H9 (cell line): Measurements from ENCODE around the gene RABGAP1. TPM values are rescaled to one million over a fixed set of nuclear protein-coding genes. Genes with fewer than 3 reads are reported as not detected.

Experiments
- DNase-seq: peaks from one replicate; pipeline ENCODE4 v3.0.0-alpha.2; 2017
- H2AFZ ChIP-seq: one replicate; pipeline ENCODE4 v1.6.1; 2013; ENCODE audit warnings: mild to moderate bottlenecking, low read length, control low read depth, moderate library complexity
- H2AK5ac ChIP-seq: 2 replicates; pipeline ENCODE4 v1.6.1; 2013; ENCODE audit warnings: low read length, control low read depth, mixed read lengths; ENCODE audit not compliant: insufficient read length
- H2BK120ac ChIP-seq: one replicate; pipeline ENCODE4 v1.6.1; 2013; ENCODE audit warnings: low read depth, mild to moderate bottlenecking, low read length, control low read depth, inconsistent platforms; ENCODE audit not compliant: poor library complexity, severe bottlenecking
- H2BK12ac ChIP-seq: 2 replicates; pipeline ENCODE4 v1.6.1; 2013; ENCODE audit warnings: low read length, control low read depth, mixed read lengths, low read depth; ENCODE audit not compliant: insufficient read length
- H2BK15ac ChIP-seq: 2 replicates; pipeline ENCODE4 v1.6.1; 2013; ENCODE audit warnings: low read depth, low read length, control low read depth
- H2BK20ac ChIP-seq: one replicate; pipeline ENCODE4 v1.6.1; 2013; ENCODE audit warnings: low read depth, mild to moderate bottlenecking, low read length, control low read depth, inconsistent platforms; ENCODE audit not compliant: poor library complexity, severe bottlenecking
- H2BK5ac ChIP-seq: 2 replicates; pipeline ENCODE4 v1.6.1; 2013; ENCODE audit warnings: low read length, control low read depth, mixed read lengths; ENCODE audit not compliant: insufficient read length
- H3K14ac ChIP-seq: 2 replicates; pipeline ENCODE4 v1.6.1; 2013; ENCODE audit warnings: low read length, control low read depth; ENCODE audit not compliant: insufficient read depth
- H3K18ac ChIP-seq: 2 replicates; pipeline ENCODE4 v1.6.1; 2013; ENCODE audit warnings: low read depth, mild to moderate bottlenecking, mixed read lengths, low read length, control low read depth; ENCODE audit not compliant: insufficient read length
- H3K23ac ChIP-seq: 2 replicates; pipeline ENCODE4 v1.6.1; 2013; ENCODE audit warnings: low read length, control low read depth, mixed read lengths, low read depth; ENCODE audit not compliant: insufficient read length
- H3K23me2 ChIP-seq: 2 replicates; pipeline ENCODE4 v1.6.1; 2013; ENCODE audit warnings: low read depth, mild to moderate bottlenecking, mixed read lengths, low read length, control low read depth; ENCODE audit not compliant: insufficient read length, poor library complexity, severe bottlenecking
- H3K27ac ChIP-seq: 2 replicates; pipeline ENCODE4 v1.5.1; 2013; ENCODE audit warnings: low read length, control low read depth, mixed read lengths, low read depth; ENCODE audit not compliant: insufficient read length
- H3K27me3 ChIP-seq: 2 replicates; pipeline ENCODE4 v1.6.1; 2013; ENCODE audit warnings: low read length, control low read depth, inconsistent platforms; ENCODE audit not compliant: insufficient read depth
- H3K4ac ChIP-seq: 2 replicates; pipeline ENCODE4 v1.6.1; 2013; ENCODE audit warnings: low read depth, mild to moderate bottlenecking, control low read depth, inconsistent platforms, low read length, moderate library complexity
- H3K4me1 ChIP-seq: 2 replicates; pipeline ENCODE4 v1.6.1; 2013; ENCODE audit warnings: low read length, control low read depth, inconsistent platforms; ENCODE audit not compliant: insufficient read depth
- H3K4me2 ChIP-seq: 2 replicates; pipeline ENCODE4 v1.6.1; 2013; ENCODE audit warnings: low read length, control low read depth, mixed read lengths; ENCODE audit not compliant: insufficient read length, insufficient read depth
- H3K56ac ChIP-seq: 2 replicates; pipeline ENCODE4 v1.6.1; 2013; ENCODE audit warnings: low read depth, mild to moderate bottlenecking, mixed read lengths, low read length, control low read depth; ENCODE audit not compliant: insufficient read length
- H3K79me1 ChIP-seq: 2 replicates; pipeline ENCODE4 v1.6.1; 2013; ENCODE audit warnings: low read depth, mild to moderate bottlenecking, moderate library complexity, low read length, control low read depth, inconsistent platforms; ENCODE audit not compliant: insufficient read depth, poor library complexity, severe bottlenecking
- H3K79me2 ChIP-seq: 2 replicates; pipeline ENCODE4 v1.6.1; 2013; ENCODE audit warnings: low read length, control low read depth, inconsistent platforms; ENCODE audit not compliant: insufficient read depth
- H3K9ac ChIP-seq: 2 replicates; pipeline ENCODE4 v1.6.1; 2013; ENCODE audit warnings: low read length, control low read depth, mixed read lengths; ENCODE audit not compliant: insufficient read length; ENCODE audit errors: extremely low read depth
- H3K9me3 ChIP-seq: one replicate; pipeline ENCODE4 v1.6.1; 2013; ENCODE audit warnings: low read depth, low read length, inconsistent platforms; ENCODE audit not compliant: control insufficient read depth
- H3T11ph ChIP-seq: one replicate; pipeline ENCODE4 v1.6.1; 2013; ENCODE audit warnings: mild to moderate bottlenecking, low read length, control low read depth, inconsistent platforms
- H4K20me1 ChIP-seq: one replicate; pipeline ENCODE4 v1.6.1; 2013; ENCODE audit not compliant: control insufficient read depth, insufficient read length, insufficient read depth
- H4K5ac ChIP-seq: 2 replicates; pipeline ENCODE4 v1.6.1; 2013; ENCODE audit warnings: low read depth, mild to moderate bottlenecking, mixed read lengths, low read length, control low read depth; ENCODE audit not compliant: insufficient read length
- H4K8ac ChIP-seq: replicated peaks from 2 replicates; pipeline ENCODE4 v1.6.1; 2013; ENCODE audit warnings: low read length, control low read depth, mixed read lengths, low read depth; ENCODE audit not compliant: insufficient read length
- H4K91ac ChIP-seq: 2 replicates; pipeline ENCODE4 v1.6.1; 2013; ENCODE audit warnings: low read depth, mild to moderate bottlenecking, moderate library complexity, mixed read lengths, low read length, control low read depth; ENCODE audit not compliant: insufficient read length
- H3K27ac Mint-ChIP-seq, 3 experiments: 2 replicates in 2 of 3; 3 replicates in 1 of 3; pipeline ENCODE4 v1.8.0; 2020 to 2021; ENCODE audit warnings: mixed read lengths in 3 of 3, mild to moderate bottlenecking in 1 of 3, moderate library complexity in 1 of 3
- H3K27me3 Mint-ChIP-seq: 2 replicates; pipeline ENCODE4 v1.8.0; 2021; ENCODE audit warnings: low read depth, mild to moderate bottlenecking, moderate library complexity, mixed read lengths
- H3K36me3 Mint-ChIP-seq, 3 experiments: 2 replicates in 2 of 3; 3 replicates in 1 of 3; pipeline ENCODE4 v1.8.0; 2020 to 2021; ENCODE audit warnings: low read depth in 3 of 3, mixed read lengths in 3 of 3; ENCODE audit not compliant: insufficient read depth in 1 of 3
- H3K4me1 Mint-ChIP-seq, 2 experiments: 2 replicates each; pipeline ENCODE4 v1.8.0; 2020; ENCODE audit warnings: mixed read lengths in 2 of 2
- H3K4me3 Mint-ChIP-seq, 2 experiments: 2 replicates in 1 of 2; 3 replicates in 1 of 2; pipeline ENCODE4 v1.8.0; 2020 to 2021; ENCODE audit warnings: mild to moderate bottlenecking in 2 of 2, mixed read lengths in 2 of 2, moderate library complexity in 1 of 2
- H3K9me3 Mint-ChIP-seq, 2 experiments: 2 replicates in 1 of 2; 3 replicates in 1 of 2; pipeline ENCODE4 v1.8.0; 2020; ENCODE audit warnings: mild to moderate bottlenecking in 2 of 2, mixed read lengths in 2 of 2, moderate library complexity in 1 of 2
- WGBS: extraction: QIAGEN DNeasy Blood & Tissue Kit; methylation state at CpG from one replicate; pipeline ENCODE4 v1.1.7; 2013; ENCODE audit warnings: missing lambda C conversion rate, low lambda C conversion rate, mixed read lengths; ENCODE audit not compliant: insufficient read length; ENCODE audit errors: extremely low coverage; 5-methylcytosine and 5-hydroxymethylcytosine counted together
- total RNA-seq: library from RNA; stranded (reverse); gene quantifications from 2 replicates; pipeline ENCODE4 v1.2.1, GENCODE V29; 2021
- TF ChIP-seq, protein P1 (sequence below): fragments of 200-600 bp; sonication (generic); conservative IDR thresholded peaks from 3 replicates; pipeline ENCODE4 v1.8.0; 2021; ENCODE audit warnings: antibody characterized with exemption, mild to moderate bottlenecking

The RABGAP1 gene
- total RNA-seq, 1 experiment from 2014 or later, result 31.6 TPM

DNA sequence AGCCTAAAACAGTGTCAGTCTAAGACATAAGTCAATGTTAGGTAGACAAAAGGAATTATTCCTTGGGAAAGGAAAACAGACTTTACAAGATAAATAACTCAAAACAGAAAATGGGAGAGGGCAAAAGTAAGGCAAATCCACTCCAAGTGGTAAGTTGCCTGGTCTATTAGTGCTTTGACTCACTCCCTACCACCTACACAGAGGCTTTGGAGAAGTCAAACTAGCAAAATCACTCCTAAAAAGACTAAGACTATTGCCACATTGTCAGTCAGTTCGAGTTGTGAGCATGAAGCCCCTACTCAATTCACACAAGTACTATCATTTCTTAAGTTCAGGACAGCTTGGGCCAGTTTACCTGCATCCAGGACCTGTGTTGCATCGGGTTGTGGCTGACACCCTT, 22.5 kb upstream of the RABGAP1 start:
- H3K36me3 Mint-ChIP-seq, result peaks cover 2 to 11% (median 9%) of the 10 kb centered on the region in 3 experiments; a peak in 5 of 7 replicates
- Histone ChIP-seq H3K27me3 (no peaks in the 10 kb centered on the region; the same call in 1 of the 2 replicates), H3K4me2 (no peak overlapping the region), H3K23me2 (no peaks in the 10 kb centered on the region), H3K79me1 (no peaks in the 10 kb centered on the region), H3K18ac (no peak overlapping the region), H4K20me1 (no peaks in the 10 kb centered on the region), H2AK5ac (no peak overlapping the region), H3K56ac (no peak overlapping the region), H3T11ph (no peak overlapping the region), H3K9me3 (no peaks in the 10 kb centered on the region), H2BK15ac (no peak overlapping the region), H2BK20ac (no peak overlapping the region), H4K91ac (no peak overlapping the region), H3K9ac (no peak overlapping the region), H3K4me1 (peaks cover 4% of the 10 kb centered on the region; the same call in 1 of the 2 replicates), H3K4ac (no peak overlapping the region), H3K23ac (no peak overlapping the region), H2BK12ac (no peak overlapping the region), H3K27ac (no peak overlapping the region), H2BK120ac (no peak overlapping the region), H2AFZ (no peak overlapping the region), H3K79me2 (peaks cover 2% of the 10 kb centered on the region; the same call in 1 of the 2 replicates), H4K8ac (no peak overlapping the region), H3K14ac (no peak overlapping the region), H2BK5ac (no peak overlapping the region), H4K5ac (no peak overlapping the region)
- no CpG with 5 or more reads among the region's 2 CpGs for WGBS
- peaks cover 11 to 12% of the 10 kb centered on the region in 2 experiments for H3K4me1 Mint-ChIP-seq
- H3K4me3 Mint-ChIP-seq, result no peak overlapping the region
- TF ChIP-seq, protein P1, sequence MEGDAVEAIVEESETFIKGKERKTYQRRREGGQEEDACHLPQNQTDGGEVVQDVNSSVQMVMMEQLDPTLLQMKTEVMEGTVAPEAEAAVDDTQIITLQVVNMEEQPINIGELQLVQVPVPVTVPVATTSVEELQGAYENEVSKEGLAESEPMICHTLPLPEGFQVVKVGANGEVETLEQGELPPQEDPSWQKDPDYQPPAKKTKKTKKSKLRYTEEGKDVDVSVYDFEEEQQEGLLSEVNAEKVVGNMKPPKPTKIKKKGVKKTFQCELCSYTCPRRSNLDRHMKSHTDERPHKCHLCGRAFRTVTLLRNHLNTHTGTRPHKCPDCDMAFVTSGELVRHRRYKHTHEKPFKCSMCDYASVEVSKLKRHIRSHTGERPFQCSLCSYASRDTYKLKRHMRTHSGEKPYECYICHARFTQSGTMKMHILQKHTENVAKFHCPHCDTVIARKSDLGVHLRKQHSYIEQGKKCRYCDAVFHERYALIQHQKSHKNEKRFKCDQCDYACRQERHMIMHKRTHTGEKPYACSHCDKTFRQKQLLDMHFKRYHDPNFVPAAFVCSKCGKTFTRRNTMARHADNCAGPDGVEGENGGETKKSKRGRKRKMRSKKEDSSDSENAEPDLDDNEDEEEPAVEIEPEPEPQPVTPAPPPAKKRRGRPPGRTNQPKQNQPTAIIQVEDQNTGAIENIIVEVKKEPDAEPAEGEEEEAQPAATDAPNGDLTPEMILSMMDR, result no peak
- no peak overlapping the region for H3K27ac Mint-ChIP-seq
- DNase-seq, result no peak
- H3K27me3 Mint-ChIP-seq, result no peaks in the 10 kb centered on the region
- H3K9me3 Mint-ChIP-seq, result no peaks in the 10 kb centered on the region
